Measurements from ENCODE around the gene RNFT2. TPM values are rescaled to one million over a fixed set of nuclear protein-coding genes. Genes with fewer than 3 reads are reported as not detected.

RNFT2 gene
- total RNA-seq, 4 donors from 2014 or later, result 0.55 TPM; not detected in 3

DNA sequence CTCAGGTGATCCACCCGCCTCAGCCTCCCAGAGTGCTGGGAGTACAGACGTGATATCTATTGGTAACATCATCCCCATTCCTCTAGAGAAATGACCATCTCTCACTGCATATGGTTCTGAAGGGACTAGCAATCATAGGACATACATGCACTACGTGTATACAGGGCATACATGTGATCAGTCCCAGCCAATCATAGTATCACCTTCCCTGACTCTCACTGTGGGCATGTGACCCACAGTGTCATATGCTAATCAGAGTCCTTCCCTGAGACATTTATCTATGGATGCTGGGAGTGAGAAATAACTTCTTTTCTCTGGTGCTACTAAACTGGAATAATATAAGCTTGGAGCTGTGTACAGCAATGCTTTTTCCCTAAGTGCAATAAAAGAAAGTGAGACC, 160.6 kb downstream of the RNFT2 start:
- TF ChIP-seq, protein P1, sequence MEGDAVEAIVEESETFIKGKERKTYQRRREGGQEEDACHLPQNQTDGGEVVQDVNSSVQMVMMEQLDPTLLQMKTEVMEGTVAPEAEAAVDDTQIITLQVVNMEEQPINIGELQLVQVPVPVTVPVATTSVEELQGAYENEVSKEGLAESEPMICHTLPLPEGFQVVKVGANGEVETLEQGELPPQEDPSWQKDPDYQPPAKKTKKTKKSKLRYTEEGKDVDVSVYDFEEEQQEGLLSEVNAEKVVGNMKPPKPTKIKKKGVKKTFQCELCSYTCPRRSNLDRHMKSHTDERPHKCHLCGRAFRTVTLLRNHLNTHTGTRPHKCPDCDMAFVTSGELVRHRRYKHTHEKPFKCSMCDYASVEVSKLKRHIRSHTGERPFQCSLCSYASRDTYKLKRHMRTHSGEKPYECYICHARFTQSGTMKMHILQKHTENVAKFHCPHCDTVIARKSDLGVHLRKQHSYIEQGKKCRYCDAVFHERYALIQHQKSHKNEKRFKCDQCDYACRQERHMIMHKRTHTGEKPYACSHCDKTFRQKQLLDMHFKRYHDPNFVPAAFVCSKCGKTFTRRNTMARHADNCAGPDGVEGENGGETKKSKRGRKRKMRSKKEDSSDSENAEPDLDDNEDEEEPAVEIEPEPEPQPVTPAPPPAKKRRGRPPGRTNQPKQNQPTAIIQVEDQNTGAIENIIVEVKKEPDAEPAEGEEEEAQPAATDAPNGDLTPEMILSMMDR (IDR thresholded peaks at IDR 0.05 in 4 of 5, conservative IDR thresholded peaks at IDR 0.05 in 1 of 5), result no peak
- TF ChIP-seq POLR2A (IDR thresholded peaks at IDR 0.05), result no peak
- H3K36me3 ChIP-seq, result no peaks in the 10 kb centered on the region
- no peaks in the 10 kb centered on the region for H3K9me3 ChIP-seq
- no peak overlapping the region for H3K27ac ChIP-seq
- intact Hi-C loops (cut with DNase I; ENCODE audit: low total_unique reads) (no loop called here), in situ Hi-C loops (cut with MboI; ENCODE audit: low sequenced_read_pairs in 4 of 4) (no loop called here)
- H3K4me3 ChIP-seq, result no peak overlapping the region
- no peaks in the 10 kb centered on the region for H3K4me1 ChIP-seq
- no peak for ATAC-seq
- no peak for DNase-seq
- H3K27me3 ChIP-seq, result peaks cover 9 to 12% (median 11%) of the 10 kb centered on the region in 3 donors

DNA sequence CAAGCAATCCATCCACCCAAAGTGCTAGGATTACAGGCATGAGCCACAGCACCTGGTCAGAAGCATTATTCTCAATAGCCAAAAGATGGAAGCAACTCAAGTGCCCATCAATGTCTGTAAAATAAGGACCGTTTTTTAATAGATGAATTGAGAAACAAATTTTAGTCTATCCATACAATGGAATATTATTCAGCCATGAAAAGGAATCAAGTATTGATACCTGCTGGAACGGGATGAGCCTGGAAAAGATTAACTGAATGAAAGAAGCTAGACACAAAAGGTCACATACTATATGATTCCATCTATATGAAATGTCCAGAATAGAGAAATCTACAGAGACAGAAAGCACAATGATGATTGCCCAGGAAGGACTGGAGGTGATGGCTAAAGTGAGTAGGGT, 163.5 kb downstream of the RNFT2 start:
- intact Hi-C loops (cut with DNase I; ENCODE audit: low total_unique reads) (no loop called here), in situ Hi-C loops (cut with MboI; ENCODE audit: low sequenced_read_pairs in 4 of 4) (no loop called here)
- no peak for DNase-seq
- Histone ChIP-seq H3K36me3 (no peaks in the 10 kb centered on the region), H3K9me3 (no peaks in the 10 kb centered on the region), H3K4me3 (no peak overlapping the region), H3K27ac (no peak overlapping the region), H3K4me1 (no peaks in the 10 kb centered on the region), H3K27me3 (peaks cover 9 to 12% (median 11%) of the 10 kb centered on the region in 3 donors)
- no peak for ATAC-seq
- TF ChIP-seq POLR2A (IDR thresholded peaks at IDR 0.05), result no peak
- TF ChIP-seq, protein P1 (IDR thresholded peaks at IDR 0.05 in 4 of 5, conservative IDR thresholded peaks at IDR 0.05 in 1 of 5), result no peak

Other genes starting within 250 kb of the RNFT2 start
- 1 to 10 TPM in 3 of 4 donors, under 1 TPM in 1; 0.68 to 2.5 (median 1.4) TPM for gene MAP1LC3B2, start 178.9 kb upstream of the RNFT2 start, total RNA-seq
- 10 to 100 TPM in 1 of 4 donors, 1 to 10 TPM in 3; 3.5 to 11.0 (median 8.2) TPM for gene SPRING1, start 246 bp upstream of the RNFT2 start, total RNA-seq
- not detected for gene HRK, start 143.1 kb downstream of the RNFT2 start, total RNA-seq
- gene FBXW8, start 172.6 kb downstream of the RNFT2 start, total RNA-seq, result 1 to 10 TPM; 4.2 to 5.6 (median 4.7) TPM